B cell (primary cell): ENCODE measurements around the gene STXBP6. TPM values are rescaled to one million over a fixed set of nuclear protein-coding genes. Genes with fewer than 3 reads are reported as not detected.

Experiments used
- ATAC-seq: fragments of 200-7000 bp; cut with Tn5 transposase; one replicate; pipeline ENCODE4 v1.10.0; 2021; ENCODE audit warnings: low read depth, mild to moderate bottlenecking, moderate number of reproducible peaks, moderate library complexity
- CTCF ChIA-PET: fragments of 350-600 bp; sonication (Branson Sonifier 250); formaldehyde crosslinking; loops from one replicate; lab custom pipeline; 2021; ENCODE audit warnings: antibody characterized with exemption, inconsistent platforms; lab: Charles Lee
- POLR2A ChIA-PET: fragments of 350-600 bp; sonication (Branson Sonifier 250); formaldehyde crosslinking; loops from one replicate; lab custom pipeline; 2021; ENCODE audit warnings: antibody characterized with exemption; lab: Charles Lee
- DNase-seq: peaks from one replicate; pipeline ENCODE4 v3.0.0; 2013
- H2AFZ ChIP-seq: 2 replicates; pipeline ENCODE4 v1.6.1; 2012; ENCODE audit warnings: mild to moderate bottlenecking, low read depth, low read length; ENCODE audit not compliant: insufficient read depth, poor library complexity, severe bottlenecking
- H3K27ac ChIP-seq, 2 donors: 1 replicate in 1 of 2; 2 replicates in 1 of 2; pipeline ENCODE4 v1.5.1; 2012 to 2013; ENCODE audit warnings: low read length in 2 of 2, mild to moderate bottlenecking in 2 of 2, moderate library complexity in 1 of 2
- H3K27me3 ChIP-seq, 4 experiments: fragments of 200-600 bp in 1 of 4; sonication (generic) in 1 of 4; replicated peaks in 1 of 4; 1 replicate in 2 of 4; 2 replicates in 2 of 4; pipeline versions ENCODE4 v1.6.1 to v1.7.0; 2013 to 2016; ENCODE audit warnings: low read length in 3 of 4, mild to moderate bottlenecking in 2 of 4, mixed read lengths in 1 of 4, moderate library complexity in 1 of 4; ENCODE audit not compliant: insufficient read depth in 4 of 4, control insufficient read depth in 3 of 4; ENCODE audit errors: control extremely low read depth in 1 of 4
- H3K36me3 ChIP-seq, 2 experiments: replicated peaks in 1 of 2; 1 replicate in 1 of 2; 2 replicates in 1 of 2; pipeline versions ENCODE4 v1.6.1 to v1.7.1; 2013; ENCODE audit warnings: low read length in 1 of 2; ENCODE audit not compliant: insufficient read depth in 2 of 2, control insufficient read depth in 1 of 2; ENCODE audit errors: control extremely low read depth in 1 of 2, extremely low read depth in 1 of 2
- H3K4me1 ChIP-seq, 2 donors: fragments of 200-600 bp in 1 of 2; sonication (generic) in 1 of 2; 1 replicate in 1 of 2; 2 replicates in 1 of 2; pipeline versions ENCODE4 v1.5.1 to v1.6.1; 2013 to 2017; ENCODE audit warnings: low read length in 2 of 2; ENCODE audit not compliant: control insufficient read depth in 2 of 2, insufficient read depth in 2 of 2
- H3K4me2 ChIP-seq: replicated peaks from 2 replicates; pipeline ENCODE3; 2012; ENCODE audit warnings: mild to moderate bottlenecking, low read depth, low read length; ENCODE audit not compliant: poor library complexity, severe bottlenecking
- H3K4me3 ChIP-seq, 5 experiments: fragments of 200-600 bp in 1 of 5; sonication (generic) in 1 of 5; 1 replicate in 3 of 5; 2 replicates in 2 of 5; pipeline versions ENCODE4 v1.5.1 to v1.7.0; 2011 to 2016; ENCODE audit warnings: low read length in 4 of 5, mild to moderate bottlenecking in 4 of 5, low read depth in 2 of 5, control low read depth in 1 of 5, moderate library complexity in 1 of 5; ENCODE audit not compliant: insufficient read depth in 1 of 5; ENCODE audit errors: control extremely low read depth in 1 of 5, extremely low read depth in 1 of 5
- H3K79me2 ChIP-seq: fragments of 200-600 bp; sonication (generic); one replicate; pipeline ENCODE4 v1.6.0; 2016; ENCODE audit warnings: low read length; ENCODE audit not compliant: control insufficient read depth, insufficient read depth
- H3K9ac ChIP-seq: fragments of 200-600 bp; sonication (generic); 2 replicates; pipeline ENCODE4 v1.6.1; 2017; ENCODE audit warnings: mild to moderate bottlenecking, low read length, moderate library complexity
- H3K9me3 ChIP-seq, 3 donors: one replicate each; pipeline versions ENCODE4 v1.6.1 to v1.7.1; 2013; ENCODE audit warnings: low read length in 2 of 3; ENCODE audit not compliant: control insufficient read depth in 2 of 3, insufficient read depth in 1 of 3; ENCODE audit errors: control extremely low read depth in 1 of 3
- H4K20me1 ChIP-seq: 2 replicates; pipeline ENCODE4 v1.6.0; 2012; ENCODE audit warnings: mild to moderate bottlenecking, low read length; ENCODE audit not compliant: insufficient read depth, control insufficient read depth, poor library complexity, severe bottlenecking
- H3K27ac Mint-ChIP-seq: one replicate; pipeline ENCODE4 v1.8.0; 2021; ENCODE audit warnings: mixed read lengths
- H3K27me3 Mint-ChIP-seq: one replicate; pipeline ENCODE4 v1.8.0; 2021; ENCODE audit warnings: mixed read lengths
- H3K4me1 Mint-ChIP-seq: one replicate; pipeline ENCODE4 v1.8.0; 2021; ENCODE audit warnings: mixed read lengths
- H3K4me3 Mint-ChIP-seq: one replicate; pipeline ENCODE4 v1.8.0; 2021; ENCODE audit warnings: mixed read lengths
- H3K9me3 Mint-ChIP-seq: one replicate; pipeline ENCODE4 v1.8.0; 2022; ENCODE audit warnings: mixed read lengths; ENCODE audit not compliant: insufficient read depth
- EZH2 ChIP-seq: IDR thresholded peaks from 2 replicates; pipeline ENCODE4 v1.6.1; 2012; ENCODE audit warnings: borderline replicate concordance, low read depth, mild to moderate bottlenecking, moderate library complexity, low read length; ENCODE audit not compliant: insufficient read depth, poor library complexity, severe bottlenecking
- WGBS: methylation state at CpG from one replicate; pipeline ENCODE4 v1.1.5; 2013; ENCODE audit warnings: missing lambda C conversion rate; ENCODE audit not compliant: insufficient coverage; 5-methylcytosine and 5-hydroxymethylcytosine counted together
- intact Hi-C: fragments of 100-400 bp; cut with micrococcal nuclease; formaldehyde crosslinking; loops from one replicate; pipeline ENCODE4 v1.10.0; 2022
- polyA plus RNA-seq: library from polyadenylated mRNA; depleted of rRNA; stranded (reverse); fragments of >200 nt; gene quantifications from 2 replicates; pipeline ENCODE4 v1.2.3, GENCODE V29; 2012
- total RNA-seq, 2 donors: library from RNA; stranded (reverse); fragments of 120-200 nt in 1 of 2; gene quantifications; 1 replicate in 1 of 2; 2 replicates in 1 of 2; pipeline versions ENCODE4 v1.2.3 to v1.2.4, GENCODE V29; 2013 to 2022
- TF ChIP-seq, protein P1 (sequence below): fragments of 200-600 bp; IDR thresholded peaks from one replicate; pipeline ENCODE4 v1.8.0; 2022; ENCODE audit warnings: antibody characterized with exemption, mild to moderate bottlenecking

The STXBP6 gene
- total and polyA plus RNA-seq, 2 donors (not counting 1 experiment from before 2014, with no cell fraction given), result 0.01 TPM; not detected in 1

DNA sequence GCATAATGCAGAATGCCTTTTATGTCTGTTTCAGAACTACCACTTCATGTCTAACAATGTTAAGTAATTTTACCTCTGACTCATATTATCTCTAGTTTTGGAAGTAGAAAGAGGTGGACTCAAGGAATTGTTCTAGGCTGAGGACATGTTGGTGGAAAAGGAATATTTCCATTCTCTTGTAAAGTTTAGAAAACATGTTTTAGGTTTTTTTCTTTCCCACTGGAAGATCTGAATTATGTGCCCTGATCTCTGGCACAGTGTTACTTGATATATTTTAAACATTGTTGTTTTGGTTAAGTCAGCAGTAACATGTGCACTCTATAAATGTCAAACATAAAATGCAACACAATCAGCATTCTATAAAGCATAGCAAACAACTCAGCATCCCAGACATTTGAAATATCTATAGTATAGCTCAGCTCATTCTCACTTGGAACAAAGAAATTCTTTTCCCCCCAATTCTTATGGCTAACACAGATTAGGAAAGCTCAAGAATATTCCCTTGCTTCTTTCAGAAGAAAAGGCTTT, 202.3 kb downstream of the STXBP6 start:
- H3K27me3 Mint-ChIP-seq, result peaks cover 14% of the 10 kb centered on the region

DNA sequence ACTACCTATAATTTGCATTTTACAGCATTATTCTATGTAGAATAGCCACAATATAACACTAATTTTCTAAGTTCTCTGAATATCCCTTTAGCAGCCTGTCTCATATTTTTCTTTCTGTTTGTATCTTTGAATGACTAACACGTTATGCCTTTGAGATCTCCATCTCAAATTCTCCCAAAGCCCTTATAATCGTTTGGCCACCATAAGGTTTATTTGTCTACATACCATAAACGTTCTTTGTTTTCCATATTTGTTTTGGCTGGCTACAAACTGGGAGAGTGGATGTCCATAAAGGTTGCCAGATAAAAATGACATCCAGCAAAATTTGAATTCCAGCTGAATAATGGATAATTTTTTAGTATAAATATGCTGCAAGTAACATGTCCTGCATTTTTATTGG, 203.7 kb downstream of the STXBP6 start:
- Mint-ChIP-seq H3K27me3 (peaks cover 14% of the 10 kb centered on the region), H3K4me1 (no peaks in the 10 kb centered on the region), H3K9me3 (no peaks in the 10 kb centered on the region), H3K27ac (no peak overlapping the region), H3K4me3 (no peak overlapping the region)
- H3K9me3 ChIP-seq, result peaks cover 0 to 1% (median 0%) of the 10 kb centered on the region in 3 donors
- no peak overlapping the region for H3K4me3 ChIP-seq
- TF ChIP-seq, protein P1, sequence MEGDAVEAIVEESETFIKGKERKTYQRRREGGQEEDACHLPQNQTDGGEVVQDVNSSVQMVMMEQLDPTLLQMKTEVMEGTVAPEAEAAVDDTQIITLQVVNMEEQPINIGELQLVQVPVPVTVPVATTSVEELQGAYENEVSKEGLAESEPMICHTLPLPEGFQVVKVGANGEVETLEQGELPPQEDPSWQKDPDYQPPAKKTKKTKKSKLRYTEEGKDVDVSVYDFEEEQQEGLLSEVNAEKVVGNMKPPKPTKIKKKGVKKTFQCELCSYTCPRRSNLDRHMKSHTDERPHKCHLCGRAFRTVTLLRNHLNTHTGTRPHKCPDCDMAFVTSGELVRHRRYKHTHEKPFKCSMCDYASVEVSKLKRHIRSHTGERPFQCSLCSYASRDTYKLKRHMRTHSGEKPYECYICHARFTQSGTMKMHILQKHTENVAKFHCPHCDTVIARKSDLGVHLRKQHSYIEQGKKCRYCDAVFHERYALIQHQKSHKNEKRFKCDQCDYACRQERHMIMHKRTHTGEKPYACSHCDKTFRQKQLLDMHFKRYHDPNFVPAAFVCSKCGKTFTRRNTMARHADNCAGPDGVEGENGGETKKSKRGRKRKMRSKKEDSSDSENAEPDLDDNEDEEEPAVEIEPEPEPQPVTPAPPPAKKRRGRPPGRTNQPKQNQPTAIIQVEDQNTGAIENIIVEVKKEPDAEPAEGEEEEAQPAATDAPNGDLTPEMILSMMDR, result no peak
- TF ChIP-seq EZH2, result no peak
- peaks cover 0 to 3% (median 0%) of the 10 kb centered on the region in 4 experiments for H3K27me3 ChIP-seq
- no peaks in the 10 kb centered on the region for H3K36me3 ChIP-seq
- H4K20me1 ChIP-seq, result no peaks in the 10 kb centered on the region
- CTCF ChIA-PET, result no interaction called here
- H3K4me2 ChIP-seq, result no peak overlapping the region
- POLR2A ChIA-PET, result no interaction called here
- H3K27ac ChIP-seq, result no peak overlapping the region
- no peaks in the 10 kb centered on the region for H3K4me1 ChIP-seq
- DNase-seq (no peak), ATAC-seq (no peak)
- no CpG with 5 or more reads among the region's 3 CpGs for WGBS
- no peaks in the 10 kb centered on the region for H3K79me2 ChIP-seq
- intact Hi-C loops, result no loop called here
- H2AFZ ChIP-seq, result no peak overlapping the region
- H3K9ac ChIP-seq, result no peak overlapping the region

More for the DNA sequence above, 202.3 kb downstream of the STXBP6 start:
- Histone ChIP-seq H3K27me3 (peaks cover 0 to 3% (median 0%) of the 10 kb centered on the region in 4 experiments), H3K36me3 (no peaks in the 10 kb centered on the region), H3K4me1 (no peaks in the 10 kb centered on the region), H4K20me1 (no peaks in the 10 kb centered on the region), H3K9me3 (peaks cover 0 to 1% (median 0%) of the 10 kb centered on the region in 3 donors), H3K27ac (no peak overlapping the region), H3K4me3 (no peak overlapping the region), H2AFZ (no peak overlapping the region), H3K79me2 (no peaks in the 10 kb centered on the region), H3K9ac (no peak overlapping the region), H3K4me2 (no peak overlapping the region)
- H3K4me3 Mint-ChIP-seq, result no peak overlapping the region
- CTCF ChIA-PET, result no interaction called here
- no peaks in the 10 kb centered on the region for H3K9me3 Mint-ChIP-seq
- TF ChIP-seq EZH2, result no peak
- TF ChIP-seq, protein P1, result no peak
- no peak overlapping the region for H3K27ac Mint-ChIP-seq
- POLR2A ChIA-PET, result no interaction called here
- intact Hi-C loops, result no loop called here
- ATAC-seq (no peak), DNase-seq (no peak)
- H3K4me1 Mint-ChIP-seq, result no peaks in the 10 kb centered on the region
